GM12801 (cell line): ENCODE results near the gene CAV3.

Source experiments
- TF ChIP-seq, protein P1 (sequence below): IDR thresholded peaks from one replicate; pipeline ENCODE4 v1.5.1; 2011; ENCODE audit warnings: control low read depth; ENCODE audit not compliant: insufficient read length; ENCODE audit errors: extremely low read depth

CAV3 gene

DNA sequence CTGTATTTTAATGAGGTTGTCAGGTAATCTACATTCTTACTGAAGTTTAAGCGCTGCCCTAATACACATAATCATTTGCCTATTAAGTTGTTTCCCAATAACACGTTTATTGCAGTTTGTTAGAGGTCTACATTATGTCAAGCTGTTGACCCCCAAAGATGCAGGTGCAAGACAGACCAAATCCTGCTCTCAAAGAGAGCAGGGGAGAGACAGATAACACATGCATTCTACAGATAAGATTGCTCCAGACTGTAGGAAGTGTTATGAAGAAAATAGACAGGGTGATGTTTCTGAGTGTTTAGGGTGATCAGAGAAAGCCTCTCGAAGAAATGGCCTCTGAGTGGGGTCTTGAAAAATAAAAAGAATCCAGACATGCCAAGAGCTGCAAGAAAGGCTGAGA is 60.6 kb downstream of the CAV3 start:
- TF ChIP-seq, protein P1, sequence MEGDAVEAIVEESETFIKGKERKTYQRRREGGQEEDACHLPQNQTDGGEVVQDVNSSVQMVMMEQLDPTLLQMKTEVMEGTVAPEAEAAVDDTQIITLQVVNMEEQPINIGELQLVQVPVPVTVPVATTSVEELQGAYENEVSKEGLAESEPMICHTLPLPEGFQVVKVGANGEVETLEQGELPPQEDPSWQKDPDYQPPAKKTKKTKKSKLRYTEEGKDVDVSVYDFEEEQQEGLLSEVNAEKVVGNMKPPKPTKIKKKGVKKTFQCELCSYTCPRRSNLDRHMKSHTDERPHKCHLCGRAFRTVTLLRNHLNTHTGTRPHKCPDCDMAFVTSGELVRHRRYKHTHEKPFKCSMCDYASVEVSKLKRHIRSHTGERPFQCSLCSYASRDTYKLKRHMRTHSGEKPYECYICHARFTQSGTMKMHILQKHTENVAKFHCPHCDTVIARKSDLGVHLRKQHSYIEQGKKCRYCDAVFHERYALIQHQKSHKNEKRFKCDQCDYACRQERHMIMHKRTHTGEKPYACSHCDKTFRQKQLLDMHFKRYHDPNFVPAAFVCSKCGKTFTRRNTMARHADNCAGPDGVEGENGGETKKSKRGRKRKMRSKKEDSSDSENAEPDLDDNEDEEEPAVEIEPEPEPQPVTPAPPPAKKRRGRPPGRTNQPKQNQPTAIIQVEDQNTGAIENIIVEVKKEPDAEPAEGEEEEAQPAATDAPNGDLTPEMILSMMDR = no peak
